K562 (cell line): ENCODE results near the gene LEAP2. TPM values are rescaled to one million over a fixed set of nuclear protein-coding genes. Genes with fewer than 3 reads are reported as not detected.

ENCODE experiments used
- GTF2A2 ChIP-seq: IDR thresholded peaks from 2 replicates; pipeline ENCODE4 v1.6.1; 2016; ENCODE audit warnings: mild to moderate bottlenecking, missing genetic modification characterization, missing compliant biosample characterization
- SFPQ ChIP-seq: fragments of 200-400 bp; formaldehyde crosslinking; IDR thresholded peaks from 2 replicates; pipeline ENCODE4 v1.6.1; 2017; ENCODE audit warnings: mild to moderate bottlenecking, low read depth, low read length, moderate library complexity
- SMC3 ChIP-seq: conservative IDR thresholded peaks from 2 replicates; pipeline ENCODE4 v1.6.1; 2011; ENCODE audit warnings: low read depth, low read length, improper control_type of control experiment; ENCODE audit not compliant: insufficient read depth
- XRCC4 ChIP-seq: IDR thresholded peaks from one replicate; pipeline ENCODE4 v1.6.1; 2011; ENCODE audit not compliant: insufficient read depth, insufficient read length; ENCODE audit errors: extremely low read depth
- polyA plus RNA-seq, 8 experiments: library from polyadenylated mRNA; depleted of rRNA in 4 of 8; stranded (reverse) in 5 of 8; unstranded in 3 of 8; fragments of >200 nt; fragmentation: Nextera tagmentation in 2 of 8; fragmentation: Illumina TruSeq in 1 of 8; extraction: Ambion mirVana in 2 of 8; extraction: Trizol in 1 of 8; gene quantifications; 2 replicates each; pipeline versions ENCODE4 v1.2.1 to v1.2.3, GENCODE V29; 2011 to 2014; ENCODE audit warnings: inconsistent platforms in 1 of 8, missing spikeins in 1 of 8
- total RNA-seq, 7 experiments: library from RNA; depleted of rRNA in 6 of 7; stranded (reverse); fragments of >200 nt in 6 of 7; fragmentation: Illumina TruSeq in 2 of 7; extraction: Trizol in 2 of 7; gene quantifications; 2 replicates each; pipeline versions ENCODE4 v1.2.1 to v1.2.3, GENCODE V29; 2011 to 2021; ENCODE audit warnings: low replicate concordance in 1 of 7
- TF ChIP-seq, protein P1 (sequence below): fragments of 450-650 bp; IDR thresholded peaks from 2 replicates; pipeline ENCODE4 v1.6.1; 2016; ENCODE audit warnings: mild to moderate bottlenecking, moderate library complexity

Gene LEAP2
- total and polyA plus RNA-seq, 9 of the 15 experiments (the other 6 are each of a cell fraction or from before 2014, with no cell fraction given) = 1.1 to 5.6 (median 2.5) TPM

DNA sequence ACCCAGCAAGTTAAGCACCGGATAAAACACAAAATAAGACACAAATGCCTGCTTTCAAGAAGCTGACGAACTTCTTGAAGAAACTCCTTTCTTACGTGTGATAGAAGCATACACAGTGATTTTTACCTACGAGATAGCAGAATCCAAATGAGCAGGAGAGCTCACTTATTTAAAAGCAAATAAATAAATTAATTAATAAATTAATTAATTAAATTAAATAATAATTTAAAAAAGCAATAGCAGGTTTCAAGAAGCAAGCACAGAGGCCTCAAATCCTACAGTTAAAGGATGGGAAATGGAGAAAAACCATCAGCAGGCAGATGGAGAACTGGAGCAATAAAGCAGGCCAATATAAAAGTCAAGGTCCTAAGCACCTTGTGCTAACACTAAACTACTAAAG is 17.3 kb downstream of the LEAP2 start (continued):
- TF ChIP-seq, protein P1, sequence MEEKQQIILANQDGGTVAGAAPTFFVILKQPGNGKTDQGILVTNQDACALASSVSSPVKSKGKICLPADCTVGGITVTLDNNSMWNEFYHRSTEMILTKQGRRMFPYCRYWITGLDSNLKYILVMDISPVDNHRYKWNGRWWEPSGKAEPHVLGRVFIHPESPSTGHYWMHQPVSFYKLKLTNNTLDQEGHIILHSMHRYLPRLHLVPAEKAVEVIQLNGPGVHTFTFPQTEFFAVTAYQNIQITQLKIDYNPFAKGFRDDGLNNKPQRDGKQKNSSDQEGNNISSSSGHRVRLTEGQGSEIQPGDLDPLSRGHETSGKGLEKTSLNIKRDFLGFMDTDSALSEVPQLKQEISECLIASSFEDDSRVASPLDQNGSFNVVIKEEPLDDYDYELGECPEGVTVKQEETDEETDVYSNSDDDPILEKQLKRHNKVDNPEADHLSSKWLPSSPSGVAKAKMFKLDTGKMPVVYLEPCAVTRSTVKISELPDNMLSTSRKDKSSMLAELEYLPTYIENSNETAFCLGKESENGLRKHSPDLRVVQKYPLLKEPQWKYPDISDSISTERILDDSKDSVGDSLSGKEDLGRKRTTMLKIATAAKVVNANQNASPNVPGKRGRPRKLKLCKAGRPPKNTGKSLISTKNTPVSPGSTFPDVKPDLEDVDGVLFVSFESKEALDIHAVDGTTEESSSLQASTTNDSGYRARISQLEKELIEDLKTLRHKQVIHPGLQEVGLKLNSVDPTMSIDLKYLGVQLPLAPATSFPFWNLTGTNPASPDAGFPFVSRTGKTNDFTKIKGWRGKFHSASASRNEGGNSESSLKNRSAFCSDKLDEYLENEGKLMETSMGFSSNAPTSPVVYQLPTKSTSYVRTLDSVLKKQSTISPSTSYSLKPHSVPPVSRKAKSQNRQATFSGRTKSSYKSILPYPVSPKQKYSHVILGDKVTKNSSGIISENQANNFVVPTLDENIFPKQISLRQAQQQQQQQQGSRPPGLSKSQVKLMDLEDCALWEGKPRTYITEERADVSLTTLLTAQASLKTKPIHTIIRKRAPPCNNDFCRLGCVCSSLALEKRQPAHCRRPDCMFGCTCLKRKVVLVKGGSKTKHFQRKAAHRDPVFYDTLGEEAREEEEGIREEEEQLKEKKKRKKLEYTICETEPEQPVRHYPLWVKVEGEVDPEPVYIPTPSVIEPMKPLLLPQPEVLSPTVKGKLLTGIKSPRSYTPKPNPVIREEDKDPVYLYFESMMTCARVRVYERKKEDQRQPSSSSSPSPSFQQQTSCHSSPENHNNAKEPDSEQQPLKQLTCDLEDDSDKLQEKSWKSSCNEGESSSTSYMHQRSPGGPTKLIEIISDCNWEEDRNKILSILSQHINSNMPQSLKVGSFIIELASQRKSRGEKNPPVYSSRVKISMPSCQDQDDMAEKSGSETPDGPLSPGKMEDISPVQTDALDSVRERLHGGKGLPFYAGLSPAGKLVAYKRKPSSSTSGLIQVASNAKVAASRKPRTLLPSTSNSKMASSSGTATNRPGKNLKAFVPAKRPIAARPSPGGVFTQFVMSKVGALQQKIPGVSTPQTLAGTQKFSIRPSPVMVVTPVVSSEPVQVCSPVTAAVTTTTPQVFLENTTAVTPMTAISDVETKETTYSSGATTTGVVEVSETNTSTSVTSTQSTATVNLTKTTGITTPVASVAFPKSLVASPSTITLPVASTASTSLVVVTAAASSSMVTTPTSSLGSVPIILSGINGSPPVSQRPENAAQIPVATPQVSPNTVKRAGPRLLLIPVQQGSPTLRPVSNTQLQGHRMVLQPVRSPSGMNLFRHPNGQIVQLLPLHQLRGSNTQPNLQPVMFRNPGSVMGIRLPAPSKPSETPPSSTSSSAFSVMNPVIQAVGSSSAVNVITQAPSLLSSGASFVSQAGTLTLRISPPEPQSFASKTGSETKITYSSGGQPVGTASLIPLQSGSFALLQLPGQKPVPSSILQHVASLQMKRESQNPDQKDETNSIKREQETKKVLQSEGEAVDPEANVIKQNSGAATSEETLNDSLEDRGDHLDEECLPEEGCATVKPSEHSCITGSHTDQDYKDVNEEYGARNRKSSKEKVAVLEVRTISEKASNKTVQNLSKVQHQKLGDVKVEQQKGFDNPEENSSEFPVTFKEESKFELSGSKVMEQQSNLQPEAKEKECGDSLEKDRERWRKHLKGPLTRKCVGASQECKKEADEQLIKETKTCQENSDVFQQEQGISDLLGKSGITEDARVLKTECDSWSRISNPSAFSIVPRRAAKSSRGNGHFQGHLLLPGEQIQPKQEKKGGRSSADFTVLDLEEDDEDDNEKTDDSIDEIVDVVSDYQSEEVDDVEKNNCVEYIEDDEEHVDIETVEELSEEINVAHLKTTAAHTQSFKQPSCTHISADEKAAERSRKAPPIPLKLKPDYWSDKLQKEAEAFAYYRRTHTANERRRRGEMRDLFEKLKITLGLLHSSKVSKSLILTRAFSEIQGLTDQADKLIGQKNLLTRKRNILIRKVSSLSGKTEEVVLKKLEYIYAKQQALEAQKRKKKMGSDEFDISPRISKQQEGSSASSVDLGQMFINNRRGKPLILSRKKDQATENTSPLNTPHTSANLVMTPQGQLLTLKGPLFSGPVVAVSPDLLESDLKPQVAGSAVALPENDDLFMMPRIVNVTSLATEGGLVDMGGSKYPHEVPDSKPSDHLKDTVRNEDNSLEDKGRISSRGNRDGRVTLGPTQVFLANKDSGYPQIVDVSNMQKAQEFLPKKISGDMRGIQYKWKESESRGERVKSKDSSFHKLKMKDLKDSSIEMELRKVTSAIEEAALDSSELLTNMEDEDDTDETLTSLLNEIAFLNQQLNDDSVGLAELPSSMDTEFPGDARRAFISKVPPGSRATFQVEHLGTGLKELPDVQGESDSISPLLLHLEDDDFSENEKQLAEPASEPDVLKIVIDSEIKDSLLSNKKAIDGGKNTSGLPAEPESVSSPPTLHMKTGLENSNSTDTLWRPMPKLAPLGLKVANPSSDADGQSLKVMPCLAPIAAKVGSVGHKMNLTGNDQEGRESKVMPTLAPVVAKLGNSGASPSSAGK = no peak
- no peak for TF ChIP-seq SFPQ
- no peak for TF ChIP-seq XRCC4
- no peak for TF ChIP-seq GTF2A2 (tag)
- no peak for TF ChIP-seq SMC3
